ENCODE data around the gene ITIH2.

DNA sequence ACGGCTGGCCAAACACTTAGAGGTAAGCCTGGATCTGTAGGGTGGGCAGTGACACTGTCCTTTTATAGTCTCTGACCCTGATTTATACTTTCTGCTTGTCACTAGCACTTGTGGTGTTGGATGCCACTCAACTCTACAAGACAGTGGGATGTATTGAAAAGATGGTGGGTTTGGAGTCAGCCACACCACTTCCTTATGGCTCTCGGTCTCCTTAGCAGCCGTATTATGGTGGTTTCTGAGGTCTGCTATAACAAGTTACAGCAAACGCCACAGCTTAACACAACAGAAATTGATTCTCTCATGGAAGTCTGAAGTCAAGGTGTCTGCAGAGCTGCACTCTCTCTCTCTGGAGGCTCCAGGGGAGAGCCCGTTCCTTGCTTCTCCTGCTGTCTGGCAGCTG is 14.7 kb downstream of the ITIH2 start:
- TF ChIP-seq, protein P1, sequence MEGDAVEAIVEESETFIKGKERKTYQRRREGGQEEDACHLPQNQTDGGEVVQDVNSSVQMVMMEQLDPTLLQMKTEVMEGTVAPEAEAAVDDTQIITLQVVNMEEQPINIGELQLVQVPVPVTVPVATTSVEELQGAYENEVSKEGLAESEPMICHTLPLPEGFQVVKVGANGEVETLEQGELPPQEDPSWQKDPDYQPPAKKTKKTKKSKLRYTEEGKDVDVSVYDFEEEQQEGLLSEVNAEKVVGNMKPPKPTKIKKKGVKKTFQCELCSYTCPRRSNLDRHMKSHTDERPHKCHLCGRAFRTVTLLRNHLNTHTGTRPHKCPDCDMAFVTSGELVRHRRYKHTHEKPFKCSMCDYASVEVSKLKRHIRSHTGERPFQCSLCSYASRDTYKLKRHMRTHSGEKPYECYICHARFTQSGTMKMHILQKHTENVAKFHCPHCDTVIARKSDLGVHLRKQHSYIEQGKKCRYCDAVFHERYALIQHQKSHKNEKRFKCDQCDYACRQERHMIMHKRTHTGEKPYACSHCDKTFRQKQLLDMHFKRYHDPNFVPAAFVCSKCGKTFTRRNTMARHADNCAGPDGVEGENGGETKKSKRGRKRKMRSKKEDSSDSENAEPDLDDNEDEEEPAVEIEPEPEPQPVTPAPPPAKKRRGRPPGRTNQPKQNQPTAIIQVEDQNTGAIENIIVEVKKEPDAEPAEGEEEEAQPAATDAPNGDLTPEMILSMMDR (IDR thresholded peaks at IDR 0.05; ENCODE audit: poor library complexity) = no peak
- no peak for TF ChIP-seq EZH2 (IDR thresholded peaks at IDR 0.05; ENCODE audit: borderline replicate concordance)

Data from hepatocyte (in vitro differentiated cells).